Ishikawa (cell line): ENCODE measurements around the gene STH.

Source experiments
- CEBPB ChIP-seq: IDR thresholded peaks from 2 replicates; pipeline ENCODE4 v1.6.1; 2012
- CREB1 ChIP-seq: IDR thresholded peaks from 2 replicates; pipeline ENCODE4 v1.6.1; 2012; ENCODE audit warnings: low read depth
- EGR1 ChIP-seq: IDR thresholded peaks from 2 replicates; pipeline ENCODE4 v1.6.1; 2012
- EP300 ChIP-seq: IDR thresholded peaks from 2 replicates; pipeline ENCODE4 v1.6.1; 2012; ENCODE audit warnings: borderline replicate concordance
- FOXM1 ChIP-seq: IDR thresholded peaks from 2 replicates; pipeline ENCODE4 v1.6.1; 2012; ENCODE audit warnings: low read depth, borderline replicate concordance
- MAX ChIP-seq: IDR thresholded peaks from 2 replicates; pipeline ENCODE4 v1.6.1; 2012
- NFIC ChIP-seq: IDR thresholded peaks from 2 replicates; pipeline ENCODE4 v1.6.1; 2012
- RAD21 ChIP-seq: IDR thresholded peaks from 2 replicates; pipeline ENCODE4 v1.6.1; 2012; ENCODE audit warnings: low read depth
- REST ChIP-seq: IDR thresholded peaks from 2 replicates; pipeline ENCODE4 v1.6.1; 2012; ENCODE audit warnings: low read depth, mild to moderate bottlenecking
- TAF1 ChIP-seq: IDR thresholded peaks from 2 replicates; pipeline ENCODE4 v1.6.1; 2012; ENCODE audit warnings: low read depth, mild to moderate bottlenecking
- TCF12 ChIP-seq: IDR thresholded peaks from 2 replicates; pipeline ENCODE4 v1.6.1; 2012; ENCODE audit warnings: low read depth
- TEAD4 ChIP-seq: IDR thresholded peaks from 2 replicates; pipeline ENCODE4 v1.6.1; 2012
- USF1 ChIP-seq: IDR thresholded peaks from 2 replicates; pipeline ENCODE4 v1.6.1; 2012
- YY1 ChIP-seq: IDR thresholded peaks from 2 replicates; pipeline ENCODE4 v1.6.1; 2012; ENCODE audit warnings: low read depth
- ZBTB7A ChIP-seq: IDR thresholded peaks from 2 replicates; pipeline ENCODE4 v1.6.1; 2012; ENCODE audit warnings: low read depth

Gene STH

GRCh38 chr17:46028374-46028773 is 29.3 kb downstream of the STH start:
- TF ChIP-seq RAD21 (no peak), YY1 (no peak)

- TF ChIP-seq MAX = no peak
- no peak for TF ChIP-seq RAD21
- TF ChIP-seq TAF1 = no peak
- no peak for TF ChIP-seq USF1
- no peak for TF ChIP-seq CEBPB
- TF ChIP-seq CREB1 = no peak
- no peak for TF ChIP-seq EP300
- no peak for TF ChIP-seq TCF12
- no peak for TF ChIP-seq NFIC
Measured at GRCh38 chr17:46028981-46029565, 30.0 kb downstream of the STH start.

- no peak for TF ChIP-seq CREB1
- TF ChIP-seq USF1 = no peak
- no peak for TF ChIP-seq EP300
- TF ChIP-seq FOXM1 = no peak
- TF ChIP-seq TCF12 = no peak
- TF ChIP-seq YY1 = no peak
- no peak for TF ChIP-seq TEAD4
- TF ChIP-seq CEBPB = no peak
- no peak for TF ChIP-seq ZBTB7A
- TF ChIP-seq RAD21 = no peak
- no peak for TF ChIP-seq EGR1
- no peak for TF ChIP-seq REST
- no peak for TF ChIP-seq NFIC
- TF ChIP-seq MAX = no peak
- TF ChIP-seq TAF1 = no peak
Measured at GRCh38 chr17:46029627-46030026, 30.6 kb downstream of the STH start.

- TF ChIP-seq CEBPB (no peak), MAX (no peak), YY1 (no peak), TCF12 (no peak), TAF1 (no peak), TEAD4 (no peak), CREB1 (no peak), EGR1 (no peak), REST (no peak)
Measured at GRCh38 chr17:46030752-46031151, 31.7 kb downstream of the STH start.

GRCh38 chr17:46031440-46031839 is 32.4 kb downstream of the STH start:
- TF ChIP-seq ZBTB7A = no peak

- TF ChIP-seq USF1 = no peak
- TF ChIP-seq CREB1 = no peak
- TF ChIP-seq EP300 = no peak
- TF ChIP-seq EGR1 = no peak
- no peak for TF ChIP-seq ZBTB7A
- TF ChIP-seq TEAD4 = no peak
- TF ChIP-seq NFIC = no peak
Measured at GRCh38 chr17:46031920-46032319, 32.9 kb downstream of the STH start.
